GOT3 (cell line): ENCODE data around the gene MLXIPL.

ENCODE experiments used
- DNase-seq: peaks from one replicate; lab custom pipeline; 2025; ENCODE audit warnings: mixed read lengths; lab: John Stamatoyannopoulos, UW

The MLXIPL gene

GRCh38 chr7:73544678-73545077, 79.6 kb downstream of the MLXIPL start:
- no peak for DNase-seq
